ENCODE results near the gene SLC22A24. TPM values are rescaled to one million over a fixed set of nuclear protein-coding genes. Genes with fewer than 3 reads are reported as not detected.
"Not testable (repeated sequence)": the region's sequence is repeated elsewhere in the genome, so short reads cannot be mapped to it uniquely, and the experiment has no call there.

The SLC22A24 gene
- total RNA-seq (2014; rRNA removed; shearing (Covaris generic)) = not detected in 2 replicates

DNA sequence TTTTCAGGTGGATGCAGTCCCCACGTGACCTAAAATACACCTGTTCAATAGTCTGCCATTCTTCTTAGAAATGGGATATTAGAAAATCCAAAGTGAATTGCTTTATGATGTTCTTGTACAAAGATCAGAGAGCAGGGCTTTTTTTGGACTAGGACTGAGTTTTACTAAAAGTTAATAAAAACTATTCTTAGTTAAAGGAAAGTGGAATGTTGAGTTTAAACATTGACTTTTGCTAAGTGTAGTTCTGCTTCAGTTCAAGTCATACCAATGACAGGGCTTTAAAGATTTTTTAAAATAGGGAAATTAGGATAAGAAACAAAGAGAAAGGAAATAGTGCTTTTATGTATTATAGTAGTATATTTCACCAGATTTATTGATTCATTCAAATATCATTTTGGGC lies at the start of gene SLC22A24:
Gene SLC22A24 (minus strand): TSS at position 101 of the 400 bp plus-strand sequence. CDS start 442 bp downstream, outside the sequence.
- DNase-seq (ENCODE audit: low spot score) = no peak

- no peak for DNase-seq (ENCODE audit: low spot score)
These were observed 36.5 kb upstream of the SLC22A24 start for GRCh38 chr11:63180536-63180935.

GRCh38 chr11:63179432-63180041 lies 35.5 kb upstream of the SLC22A24 start:
- DNase-seq (ENCODE audit: low spot score) = no peak

DNA sequence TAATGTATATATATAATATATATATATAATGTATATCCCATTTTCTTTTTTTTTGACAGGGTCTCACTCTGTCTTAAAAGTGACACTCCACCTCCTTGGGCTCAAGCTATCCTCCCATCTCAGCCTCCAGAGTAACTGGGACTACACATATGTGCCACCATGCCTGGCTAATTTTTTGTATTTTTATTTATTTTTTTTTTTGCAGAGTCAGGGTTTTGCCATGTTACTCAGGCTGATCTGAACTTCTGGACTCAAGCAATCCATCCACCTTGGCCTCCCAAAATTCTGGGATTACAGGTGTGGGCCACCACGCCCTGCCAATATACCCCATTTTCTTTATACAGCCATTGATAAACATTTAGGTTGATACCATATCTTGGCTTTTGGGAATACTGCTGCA lies 33.9 kb upstream of the SLC22A24 start:
- no peak for DNase-seq (ENCODE audit: low spot score)

DNA sequence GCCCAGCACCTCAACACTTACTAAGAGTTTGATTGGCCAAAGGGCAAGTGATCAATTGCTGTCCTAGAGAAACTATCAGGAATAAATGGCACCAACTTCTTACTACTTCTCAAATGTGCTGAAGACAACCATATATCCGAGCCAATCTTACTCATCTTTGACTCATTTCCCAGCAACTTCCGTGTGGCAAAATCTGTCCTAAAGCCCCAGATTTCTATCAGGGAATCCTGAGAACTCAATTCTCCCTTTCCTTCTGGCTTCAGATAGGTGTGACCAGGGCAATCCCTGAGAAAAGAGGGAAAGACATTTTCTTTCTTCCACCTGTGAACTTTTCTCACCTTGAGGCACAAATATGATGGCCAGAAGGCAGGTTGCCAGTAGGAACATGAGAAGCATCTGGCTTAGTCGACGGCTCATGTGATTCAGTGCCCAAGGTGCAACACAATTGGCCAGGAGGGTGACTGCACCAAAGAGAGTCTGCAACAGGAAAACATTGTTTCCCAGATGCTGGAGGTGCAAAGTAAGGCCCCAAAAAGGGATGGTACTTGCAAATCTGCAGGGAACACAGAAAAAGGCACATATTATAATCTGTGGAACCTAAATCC lies 21.8 kb upstream of the SLC22A24 start:
- DNase-seq (ENCODE audit: low spot score) = no peak

- no peak for DNase-seq (ENCODE audit: low spot score)
These were observed 11.8 kb upstream of the SLC22A24 start for GRCh38 chr11:63155794-63156193.

DNA sequence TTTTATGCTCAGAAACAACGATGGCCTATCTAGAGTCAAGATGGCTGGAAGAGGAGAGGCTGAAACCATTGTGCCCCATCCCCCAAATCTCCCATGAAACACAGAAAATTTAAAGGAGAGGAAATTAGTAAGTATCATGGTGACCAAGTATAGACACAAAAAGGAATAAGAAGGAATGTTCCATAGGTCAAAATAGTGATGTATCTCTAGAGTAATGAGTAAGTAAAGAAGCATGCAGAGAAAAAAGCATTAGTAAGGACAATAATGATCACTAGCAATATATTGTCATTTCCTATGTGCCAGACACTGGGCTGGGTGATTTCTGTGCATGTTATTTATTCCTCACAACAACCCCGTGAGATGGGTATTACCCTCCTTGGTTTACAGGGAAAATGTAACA lies 2.6 kb upstream of the SLC22A24 start:
- no peak for DNase-seq (ENCODE audit: low spot score)

GRCh38 chr11:63142459-63142858 lies 1.6 kb downstream of the SLC22A24 start:
- DNase-seq (ENCODE audit: low spot score) = no peak

DNA sequence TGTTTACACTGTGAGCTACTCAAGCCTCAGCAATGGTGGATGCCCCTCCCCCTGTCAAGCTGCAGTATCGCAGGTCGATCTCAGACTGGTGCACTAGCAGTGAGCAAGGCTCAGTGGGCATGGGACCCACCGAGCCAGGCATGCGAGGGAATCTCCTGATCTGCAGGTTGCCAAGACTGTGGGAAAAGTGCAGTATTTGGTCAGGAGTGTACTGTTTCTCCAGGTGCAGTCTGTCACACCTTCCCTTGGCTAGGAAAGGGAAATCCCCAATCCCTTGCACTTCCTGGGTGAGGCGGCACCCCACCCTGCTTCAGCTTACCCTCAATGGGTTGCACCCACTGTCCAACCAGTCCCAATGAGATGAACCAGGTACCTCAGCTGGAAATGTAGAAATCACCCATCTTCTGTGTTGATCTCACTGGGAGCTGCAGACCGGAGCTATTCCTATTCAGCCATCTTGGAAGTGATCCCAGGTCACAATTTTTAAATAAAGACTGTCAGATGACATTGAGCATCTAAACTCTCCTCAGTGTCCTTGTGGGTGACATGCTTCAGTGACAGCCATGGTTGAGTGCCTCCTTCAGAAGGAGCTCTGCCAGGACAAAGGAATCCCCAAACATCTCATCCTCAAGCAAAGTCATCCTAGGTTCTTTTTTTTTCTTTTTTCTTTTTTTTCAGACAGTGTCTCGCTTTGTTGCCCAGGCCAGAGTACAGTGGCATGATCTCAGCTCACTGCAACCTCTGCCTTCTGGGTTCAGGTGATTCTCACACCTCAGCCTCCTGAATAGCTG lies 10.8 kb downstream of the SLC22A24 start:
- DNase-seq (ENCODE audit: low spot score) = no peak

DNA sequence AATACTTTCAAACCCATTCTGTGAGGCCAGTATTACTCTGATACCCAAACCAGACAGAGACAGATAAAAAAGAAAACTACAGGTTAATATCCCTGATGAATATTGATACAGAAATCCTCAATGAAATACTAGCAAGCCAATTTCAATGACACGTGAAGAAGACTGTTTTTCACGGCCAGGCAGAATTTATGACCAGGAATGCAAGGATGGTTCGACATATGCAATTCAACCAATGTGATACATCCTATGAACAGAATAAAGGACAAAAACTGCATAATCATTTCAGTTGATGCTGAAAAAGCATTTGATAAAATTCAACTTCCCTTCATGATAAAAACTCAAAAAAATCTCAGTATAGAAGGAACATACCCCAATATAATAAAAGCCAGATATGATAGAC lies 44.5 kb downstream of the SLC22A24 start:
- no peak for DNase-seq (ENCODE audit: low spot score)

DNA sequence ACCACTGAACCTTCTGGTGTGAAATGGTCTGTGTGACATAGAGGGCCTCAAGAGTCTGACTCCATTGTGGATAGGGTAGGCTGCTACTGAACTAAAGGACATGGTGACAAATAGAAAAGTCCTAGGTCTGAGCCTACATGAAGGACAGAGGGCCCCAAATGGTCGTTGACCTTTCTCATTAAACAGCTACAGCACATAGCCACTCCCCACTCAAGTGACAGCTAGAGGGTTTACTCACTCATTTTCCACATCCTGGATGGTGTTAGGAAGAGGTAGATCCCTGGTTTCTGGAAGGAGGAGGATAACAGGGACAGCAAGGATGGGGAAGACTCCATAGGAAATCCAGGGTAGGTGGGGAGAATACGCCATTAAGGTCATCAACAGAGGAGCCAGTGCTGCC lies 63.3 kb downstream of the SLC22A24 start:
- DNase-seq (ENCODE audit: low spot score) = no peak

GRCh38 chr11:63046203-63046602 lies 97.8 kb downstream of the SLC22A24 start:
- not testable (repeated sequence) for DNase-seq (ENCODE audit: low spot score)

- DNase-seq (ENCODE audit: low spot score) = no peak
These were observed 101.4 kb downstream of the SLC22A24 start for GRCh38 chr11:63042596-63042995.

- DNase-seq (ENCODE audit: low spot score) = no peak
These were observed 111.6 kb downstream of the SLC22A24 start for GRCh38 chr11:63032457-63032856.

Other genes starting within 250 kb of the SLC22A24 start
- gene CHRM1, start 222.9 kb downstream of the SLC22A24 start, total RNA-seq (2014; rRNA removed; shearing (Covaris generic)) = 0.02 TPM in 1 of 2 replicates, not detected in the other
- not detected in 2 replicates for gene SLC22A6, start 159.3 kb downstream of the SLC22A24 start, total RNA-seq (2014; rRNA removed; shearing (Covaris generic))
- not detected in 2 replicates for gene SLC22A8, start 128.4 kb downstream of the SLC22A24 start, total RNA-seq (2014; rRNA removed; shearing (Covaris generic))
- not detected in 2 replicates for gene SLC22A25, start 99.4 kb upstream of the SLC22A24 start, total RNA-seq (2014; rRNA removed; shearing (Covaris generic))
- gene SLC22A9, start 225.6 kb upstream of the SLC22A24 start, total RNA-seq (2014; rRNA removed; shearing (Covaris generic)) = not detected in 2 replicates

Measured in A172 (cell line).